H1 (cell line): ENCODE measurements around the gene PLCB1. TPM values are rescaled to one million over a fixed set of nuclear protein-coding genes. Genes with fewer than 3 reads are reported as not detected.

Source experiments
- CTCF ChIA-PET: fragments of 300-600 bp; sonication (Branson Sonifier 250); formaldehyde crosslinking; loops from one replicate; lab custom pipeline; 2021; ENCODE audit not compliant: partially characterized antibody; lab: Charles Lee
- POLR2A ChIA-PET: fragments of 300-600 bp; sonication (Branson Sonifier 250); formaldehyde crosslinking; loops from one replicate; lab custom pipeline; 2021; ENCODE audit warnings: inconsistent platforms; ENCODE audit not compliant: partially characterized antibody; lab: Charles Lee
- DNase-seq, 2 experiments: peaks; one replicate each; pipeline versions ENCODE4 v3.0.0 to v3.0.0-alpha.2; 2010 to 2022; ENCODE audit warnings: low spot score in 2 of 2, low read depth in 1 of 2, mixed read lengths in 1 of 2
- FAIRE-seq: peaks from 2 replicates; lab custom pipeline; 2011; peaks lifted over from hg19 to GRCh38; lab: Jason Lieb, UNC
- H2AFZ ChIP-seq: 2 replicates; pipeline ENCODE4 v1.8.1; 2012; ENCODE audit warnings: low read length, inconsistent platforms
- H2AK5ac ChIP-seq: 2 replicates; pipeline ENCODE4 v1.6.1; 2013; ENCODE audit warnings: low read depth, low read length
- H2BK120ac ChIP-seq: replicated peaks from 2 replicates; pipeline ENCODE3; 2013; ENCODE audit warnings: low read depth, low read length, inconsistent platforms
- H2BK12ac ChIP-seq: 2 replicates; pipeline ENCODE4 v1.6.1; 2013; ENCODE audit warnings: low read depth, low read length
- H2BK15ac ChIP-seq: 2 replicates; pipeline ENCODE4 v1.6.1; 2013; ENCODE audit warnings: low read length
- H2BK20ac ChIP-seq: 2 replicates; pipeline ENCODE4 v1.6.1; 2013; ENCODE audit warnings: low read length
- H2BK5ac ChIP-seq: 2 replicates; pipeline ENCODE4 v1.6.1; 2013; ENCODE audit warnings: low read depth, low read length
- H3K14ac ChIP-seq: 2 replicates; pipeline ENCODE4 v1.6.1; 2013; ENCODE audit warnings: inconsistent platforms; ENCODE audit not compliant: insufficient read length
- H3K18ac ChIP-seq: 2 replicates; pipeline ENCODE4 v1.6.1; 2013; ENCODE audit warnings: low read length; ENCODE audit errors: extremely low read depth
- H3K23ac ChIP-seq: 2 replicates; pipeline ENCODE4 v1.6.1; 2013; ENCODE audit warnings: inconsistent platforms; ENCODE audit not compliant: insufficient read length
- H3K23me2 ChIP-seq: 2 replicates; pipeline ENCODE4 v1.6.1; 2013; ENCODE audit warnings: low read depth, low read length
- H3K27ac ChIP-seq: 2 replicates; pipeline ENCODE4 v1.6.1; 2011; ENCODE audit warnings: low read depth, low read length, inconsistent platforms
- H3K27me3 ChIP-seq, 4 experiments: replicated peaks in 1 of 4; 1 replicate in 1 of 4; 2 replicates in 3 of 4; pipeline versions ENCODE4 v1.6.1 to v1.8.1; 2011 to 2013; ENCODE audit warnings: low read length in 3 of 4, mild to moderate bottlenecking in 3 of 4, inconsistent platforms in 2 of 4, mixed read lengths in 2 of 4, moderate library complexity in 1 of 4; ENCODE audit not compliant: control insufficient read depth in 3 of 4, insufficient read depth in 3 of 4; ENCODE audit errors: extremely low read depth in 1 of 4
- H3K36me3 ChIP-seq, 4 experiments: 2 replicates each; pipeline versions ENCODE4 v1.6.1 to v1.8.1; 2011 to 2013; ENCODE audit warnings: mild to moderate bottlenecking in 4 of 4, low read length in 3 of 4, moderate library complexity in 2 of 4, control low read depth in 1 of 4, inconsistent platforms in 1 of 4; ENCODE audit not compliant: insufficient read depth in 4 of 4, control insufficient read depth in 2 of 4
- H3K4ac ChIP-seq: replicated peaks from 2 replicates; pipeline ENCODE3; 2013; ENCODE audit warnings: low read length, low read depth, mixed read lengths, inconsistent platforms; ENCODE audit not compliant: insufficient read length
- H3K4me1 ChIP-seq, 4 experiments: replicated peaks in 1 of 4; 1 replicate in 1 of 4; 2 replicates in 3 of 4; pipeline versions ENCODE4 v1.6.1 to v1.8.1; 2011 to 2013; ENCODE audit warnings: low read length in 3 of 4, inconsistent platforms in 2 of 4, mixed read lengths in 1 of 4; ENCODE audit not compliant: insufficient read depth in 4 of 4, control insufficient read depth in 3 of 4
- H3K4me2 ChIP-seq, 2 experiments: 2 replicates each; pipeline versions ENCODE4 v1.6.1 to v1.8.1; 2011 to 2013; ENCODE audit warnings: low read depth in 2 of 2, low read length in 2 of 2, control low read depth in 1 of 2, inconsistent platforms in 1 of 2, mild to moderate bottlenecking in 1 of 2; ENCODE audit not compliant: insufficient read depth in 1 of 2
- H3K4me3 ChIP-seq, 4 experiments: fragments of 200-600, 300-600 bp in 1 of 4; sonication (generic), shearing (Covaris generic), sonication (Bioruptor Twin) in 1 of 4; 2 replicates each; pipeline versions ENCODE4 v1.5.1 to v1.8.1; 2011 to 2016; ENCODE audit warnings: low read length in 4 of 4, low read depth in 3 of 4, control low read depth in 2 of 4, inconsistent platforms in 2 of 4, mild to moderate bottlenecking in 2 of 4, mixed read lengths in 1 of 4, moderate library complexity in 1 of 4; ENCODE audit not compliant: insufficient read depth in 2 of 4; ENCODE audit errors: extremely low read depth in 1 of 4
- H3K56ac ChIP-seq: replicated peaks from 2 replicates; pipeline ENCODE3; 2013; ENCODE audit warnings: low read depth, mild to moderate bottlenecking, mixed read lengths, low read length, inconsistent platforms; ENCODE audit not compliant: insufficient read length
- H3K79me1 ChIP-seq: 2 replicates; pipeline ENCODE4 v1.6.1; 2013; ENCODE audit warnings: low read depth, low read length, control low read depth
- H3K79me2 ChIP-seq, 2 experiments: 2 replicates each; pipeline versions ENCODE4 v1.6.1 to v1.8.1; 2012 to 2013; ENCODE audit warnings: low read length in 2 of 2, mild to moderate bottlenecking in 2 of 2, inconsistent platforms in 1 of 2; ENCODE audit not compliant: insufficient read depth in 2 of 2, control insufficient read depth in 1 of 2
- H3K9ac ChIP-seq, 4 experiments: replicated peaks in 1 of 4; 1 replicate in 1 of 4; 2 replicates in 3 of 4; pipeline versions ENCODE4 v1.6.1 to v1.8.1; 2011 to 2013; ENCODE audit warnings: low read depth in 3 of 4, low read length in 3 of 4, control low read depth in 2 of 4, mild to moderate bottlenecking in 2 of 4, moderate library complexity in 2 of 4, inconsistent platforms in 1 of 4; ENCODE audit errors: extremely low read depth in 1 of 4
- H3K9me3 ChIP-seq, 2 experiments: 2 replicates each; pipeline versions ENCODE4 v1.6.1 to v1.8.1; 2012 to 2013; ENCODE audit warnings: mild to moderate bottlenecking in 2 of 2, moderate library complexity in 2 of 2, control low read depth in 1 of 2, inconsistent platforms in 1 of 2, low read depth in 1 of 2, low read length in 1 of 2, mixed read lengths in 1 of 2; ENCODE audit not compliant: insufficient read depth in 2 of 2
- H4K20me1 ChIP-seq, 2 experiments: replicated peaks in 1 of 2; 2 replicates each; pipeline versions ENCODE3 to v1.8.1; 2011 to 2013; ENCODE audit warnings: inconsistent platforms in 2 of 2, low read length in 2 of 2, mild to moderate bottlenecking in 1 of 2; ENCODE audit not compliant: insufficient read depth in 2 of 2, control insufficient read depth in 1 of 2
- H4K5ac ChIP-seq: 2 replicates; pipeline ENCODE4 v1.6.1; 2013; ENCODE audit warnings: low read length, low read depth, mixed read lengths, inconsistent platforms; ENCODE audit not compliant: insufficient read length
- H4K8ac ChIP-seq: 2 replicates; pipeline ENCODE4 v1.8.0; 2013; ENCODE audit warnings: mild to moderate bottlenecking, moderate library complexity, low read length, inconsistent platforms; ENCODE audit not compliant: insufficient read depth; ENCODE audit errors: extremely low read depth
- H4K91ac ChIP-seq: replicated peaks from 2 replicates; pipeline ENCODE3; 2013; ENCODE audit warnings: low read length, mixed read lengths, inconsistent platforms; ENCODE audit not compliant: insufficient read length
- BACH1 ChIP-seq: IDR thresholded peaks from 2 replicates; pipeline ENCODE4 v1.6.1; 2012; ENCODE audit warnings: low read length, improper control_type of control experiment
- CHD1 ChIP-seq: IDR thresholded peaks from 2 replicates; pipeline ENCODE4 v1.6.1; 2012; ENCODE audit warnings: low read depth, low read length, improper control_type of control experiment
- CHD2 ChIP-seq: IDR thresholded peaks from 2 replicates; pipeline ENCODE4 v1.6.1; 2012; ENCODE audit warnings: low read length, improper control_type of control experiment
- GTF2F1 ChIP-seq: IDR thresholded peaks from 2 replicates; pipeline ENCODE4 v1.6.1; 2012; ENCODE audit warnings: low read depth, low read length, improper control_type of control experiment, borderline replicate concordance
- HDAC6 ChIP-seq: IDR thresholded peaks from one replicate; pipeline ENCODE4 v1.7.1; 2012; ENCODE audit warnings: low read depth, mild to moderate bottlenecking, inconsistent platforms, low read length, moderate library complexity
- JUND ChIP-seq: IDR thresholded peaks from 2 replicates; pipeline ENCODE4 v1.6.1; 2011; ENCODE audit warnings: mild to moderate bottlenecking, improper control_type of control experiment, low read length
- MAFK ChIP-seq: IDR thresholded peaks from 2 replicates; pipeline ENCODE4 v1.6.1; 2012; ENCODE audit warnings: low read depth, mild to moderate bottlenecking, improper control_type of control experiment, low read length
- PHF8 ChIP-seq: fragments of 200-600 bp; sonication (generic); conservative IDR thresholded peaks from 2 replicates; pipeline ENCODE4 v1.7.1; 2012; ENCODE audit warnings: low read depth, mild to moderate bottlenecking, inconsistent platforms, low read length, moderate library complexity
- SIX5 ChIP-seq: IDR thresholded peaks from 2 replicates; pipeline ENCODE4 v1.6.1; 2011; ENCODE audit warnings: mild to moderate bottlenecking, low read depth, low read length
- SP2 ChIP-seq: IDR thresholded peaks from 2 replicates; pipeline ENCODE4 v1.6.1; 2012; ENCODE audit warnings: mild to moderate bottlenecking, low read length, inconsistent platforms
- SRF ChIP-seq: IDR thresholded peaks from 2 replicates; pipeline ENCODE4 v1.6.1; 2011; ENCODE audit warnings: mild to moderate bottlenecking, low read depth, low read length, moderate library complexity
- TBP ChIP-seq: IDR thresholded peaks from 2 replicates; pipeline ENCODE4 v1.6.1; 2011; ENCODE audit warnings: low read depth, low read length, improper control_type of control experiment
- TEAD4 ChIP-seq: IDR thresholded peaks from 2 replicates; pipeline ENCODE4 v1.6.1; 2012; ENCODE audit warnings: low read depth, low read length, inconsistent platforms, mixed read lengths
- YY1 ChIP-seq: IDR thresholded peaks from 2 replicates; pipeline ENCODE4 v1.6.1; 2011; ENCODE audit warnings: low read depth, mild to moderate bottlenecking, low read length
- ZNF274 ChIP-seq: IDR thresholded peaks from 2 replicates; pipeline ENCODE4 v1.7.0; 2012; ENCODE audit warnings: low read length, borderline replicate concordance; ENCODE audit errors: extremely low read depth
- WGBS, 2 experiments: shearing (Covaris generic) in 1 of 2; methylation state at CpG; one replicate each; pipeline versions ENCODE4 v1.1.6 to v1.1.7; 2013 to 2015; ENCODE audit warnings: low lambda C conversion rate in 2 of 2, mixed read lengths in 2 of 2, inconsistent platforms in 1 of 2, low coverage in 1 of 2, missing lambda C conversion rate in 1 of 2; ENCODE audit not compliant: insufficient replicate concordance in 2 of 2, insufficient coverage in 1 of 2, insufficient read length in 1 of 2; ENCODE audit errors: extremely low coverage in 1 of 2, missing lambda C conversion rate in 1 of 2; 5-methylcytosine and 5-hydroxymethylcytosine counted together
- polyA plus RNA-seq, 7 experiments: library from polyadenylated mRNA; depleted of rRNA in 3 of 7; stranded (reverse) in 5 of 7; unstranded in 2 of 7; fragments of >200 nt in 5 of 7; fragments of 200-250 nt in 2 of 7; gene quantifications; 1 replicate in 5 of 7; 2 replicates in 1 of 7; 4 replicates in 1 of 7; pipeline versions ENCODE4 v1.2.1 to v1.2.3, GENCODE V29; 2011 to 2013; ENCODE audit warnings: missing spikeins in 2 of 7, mixed read lengths in 2 of 7
- total RNA-seq: library from RNA; stranded (reverse); fragmentation: NEBNext Ultra II Directional; extraction: Animal tissue kit (Norgen Biotek cat#: 25700); gene quantifications from 2 replicates; pipeline ENCODE4 v1.2.1, GENCODE V29; 2021

The PLCB1 gene
- total and polyA plus RNA-seq, 2 of the 8 experiments (the other 6 are each of a cell fraction or from before 2014, with no cell fraction given), result 2.6 to 9.1 TPM

GRCh38 chr20:8291200-8291599, 159.1 kb downstream of the PLCB1 start:
- no peak overlapping the region for H2AK5ac ChIP-seq
- H3K79me1 ChIP-seq, result no peaks in the 10 kb centered on the region
- no peak overlapping the region for H2AFZ ChIP-seq
- DNase-seq, result no peak
- H4K91ac ChIP-seq, result no peak overlapping the region
- H2BK120ac ChIP-seq, result no peak overlapping the region
- POLR2A ChIA-PET, result no interaction called here
- H3K36me3 ChIP-seq, result no peaks in the 10 kb centered on the region; a peak in 1 of 8 replicates
- TF ChIP-seq GTF2F1 (no peak), SIX5 (no peak), JUND (no peak), TEAD4 (no peak), CHD1 (no peak), PHF8 (no peak), ZNF274 (no peak), SRF (no peak), CHD2 (no peak), TBP (no peak), HDAC6 (no peak), BACH1 (no peak), YY1 (no peak), SP2 (no peak), MAFK (no peak)
- H3K27me3 ChIP-seq, result no peaks in the 10 kb centered on the region
- no peak overlapping the region for H3K14ac ChIP-seq
- no peak overlapping the region for H3K23ac ChIP-seq
- H3K9me3 ChIP-seq, result no peaks in the 10 kb centered on the region
- no peak overlapping the region for H2BK15ac ChIP-seq
- H2BK12ac ChIP-seq, result no peak overlapping the region
- no peaks in the 10 kb centered on the region for H3K79me2 ChIP-seq
- no peaks in the 10 kb centered on the region for H3K23me2 ChIP-seq
- H3K18ac ChIP-seq, result no peak overlapping the region
- no peak overlapping the region for H3K4ac ChIP-seq
- no peak overlapping the region for H4K8ac ChIP-seq
- no peak overlapping the region for H3K56ac ChIP-seq
- no peak overlapping the region for H3K9ac ChIP-seq
- no peak overlapping the region for H2BK20ac ChIP-seq
- no peak overlapping the region for H3K27ac ChIP-seq
- CTCF ChIA-PET, result no interaction called here
- H4K20me1 ChIP-seq, result no peaks in the 10 kb centered on the region
- no peak for FAIRE-seq
- no peak overlapping the region for H4K5ac ChIP-seq
- no peak overlapping the region for H3K4me2 ChIP-seq
- H3K4me1 ChIP-seq, result no peaks in the 10 kb centered on the region
- H3K4me3 ChIP-seq, result no peak overlapping the region
- H2BK5ac ChIP-seq, result no peak overlapping the region
- WGBS, 2 experiments, result 90% methylated on average over 1 of the region's 1 CpG; no CpG with 5 or more reads in 1 of the 2 experiments
